A549 (cell line): Measurements from ENCODE around the gene BOC.

Experiments used
- POLR2A ChIP-seq: IDR thresholded peaks from 2 replicates; pipeline ENCODE4 v1.6.1; 2012; ENCODE audit warnings: mild to moderate bottlenecking, low read length
- TF ChIP-seq, protein P1 (sequence below): fragments of >200 bp; sonication (Bioruptor Twin); formaldehyde crosslinking; IDR thresholded peaks from 3 replicates; pipeline ENCODE4 v1.5.1; 2016

DNA sequence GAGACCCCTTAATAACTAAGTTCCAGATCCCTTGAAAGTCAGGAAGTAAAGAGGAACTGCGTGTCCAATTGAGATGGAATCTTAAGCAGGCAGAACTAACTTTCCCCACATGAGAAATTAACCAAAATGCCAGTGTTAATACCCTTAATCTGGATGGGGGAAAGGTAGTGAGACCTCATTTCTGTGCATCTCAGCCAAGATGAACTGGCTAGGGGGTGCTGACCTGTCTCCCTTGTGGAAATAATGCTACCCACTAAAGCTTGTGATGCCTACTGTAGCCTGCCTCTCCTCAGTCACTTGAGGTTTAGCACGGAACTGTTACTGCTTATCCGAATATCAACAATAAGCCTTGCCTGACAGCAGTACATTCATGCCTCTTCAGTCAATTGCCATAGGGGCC, 15.1 kb downstream of the BOC start:
- TF ChIP-seq, protein P1, sequence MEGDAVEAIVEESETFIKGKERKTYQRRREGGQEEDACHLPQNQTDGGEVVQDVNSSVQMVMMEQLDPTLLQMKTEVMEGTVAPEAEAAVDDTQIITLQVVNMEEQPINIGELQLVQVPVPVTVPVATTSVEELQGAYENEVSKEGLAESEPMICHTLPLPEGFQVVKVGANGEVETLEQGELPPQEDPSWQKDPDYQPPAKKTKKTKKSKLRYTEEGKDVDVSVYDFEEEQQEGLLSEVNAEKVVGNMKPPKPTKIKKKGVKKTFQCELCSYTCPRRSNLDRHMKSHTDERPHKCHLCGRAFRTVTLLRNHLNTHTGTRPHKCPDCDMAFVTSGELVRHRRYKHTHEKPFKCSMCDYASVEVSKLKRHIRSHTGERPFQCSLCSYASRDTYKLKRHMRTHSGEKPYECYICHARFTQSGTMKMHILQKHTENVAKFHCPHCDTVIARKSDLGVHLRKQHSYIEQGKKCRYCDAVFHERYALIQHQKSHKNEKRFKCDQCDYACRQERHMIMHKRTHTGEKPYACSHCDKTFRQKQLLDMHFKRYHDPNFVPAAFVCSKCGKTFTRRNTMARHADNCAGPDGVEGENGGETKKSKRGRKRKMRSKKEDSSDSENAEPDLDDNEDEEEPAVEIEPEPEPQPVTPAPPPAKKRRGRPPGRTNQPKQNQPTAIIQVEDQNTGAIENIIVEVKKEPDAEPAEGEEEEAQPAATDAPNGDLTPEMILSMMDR: no peak
- TF ChIP-seq POLR2A: no peak
